ENCODE measurements around the gene RANBP3L.

RANBP3L gene

GRCh38 chr5:36244076-36244475, 57.6 kb downstream of the RANBP3L start:
- in situ Hi-C loops (cut with MboI; ENCODE audit: low sequenced_read_pairs), result no loop called here

- in situ Hi-C loops (cut with MboI; ENCODE audit: low sequenced_read_pairs), result no loop called here
Observed at GRCh38 chr5:36243653-36244052, 58.0 kb downstream of the RANBP3L start.

- in situ Hi-C loops (cut with MboI; ENCODE audit: low sequenced_read_pairs), result no loop called here
Observed at GRCh38 chr5:36242534-36243485, 58.9 kb downstream of the RANBP3L start.

- in situ Hi-C loops (cut with MboI; ENCODE audit: low sequenced_read_pairs), result no loop called here
Observed at GRCh38 chr5:36241631-36242533, 59.8 kb downstream of the RANBP3L start, which contains the start of gene NADK2. TSS of gene NADK2 (minus strand) at chr5:36241925. CDS start at chr5:36241798, 127 bp downstream.

GRCh38 chr5:36240779-36241630, 60.7 kb downstream of the RANBP3L start:
- in situ Hi-C loops (cut with MboI; ENCODE audit: low sequenced_read_pairs), result no loop called here

- in situ Hi-C loops (cut with MboI; ENCODE audit: low sequenced_read_pairs), result no loop called here
Observed at GRCh38 chr5:36239370-36240293, 62.1 kb downstream of the RANBP3L start.

GRCh38 chr5:36238502-36239295, 63.0 kb downstream of the RANBP3L start:
- in situ Hi-C loops (cut with MboI; ENCODE audit: low sequenced_read_pairs), result no loop called here

- in situ Hi-C loops (cut with MboI; ENCODE audit: low sequenced_read_pairs), result no loop called here
Observed at GRCh38 chr5:36237751-36238150, 64.0 kb downstream of the RANBP3L start.

GRCh38 chr5:36236801-36237200, 64.9 kb downstream of the RANBP3L start:
- in situ Hi-C loops (cut with MboI; ENCODE audit: low sequenced_read_pairs), result no loop called here

- in situ Hi-C loops (cut with MboI; ENCODE audit: low sequenced_read_pairs), result no loop called here
Observed at GRCh38 chr5:36232533-36232932, 69.2 kb downstream of the RANBP3L start.

GRCh38 chr5:36230151-36230790, 71.4 kb downstream of the RANBP3L start:
- in situ Hi-C loops (cut with MboI; ENCODE audit: low sequenced_read_pairs), result no loop called here

DNA sequence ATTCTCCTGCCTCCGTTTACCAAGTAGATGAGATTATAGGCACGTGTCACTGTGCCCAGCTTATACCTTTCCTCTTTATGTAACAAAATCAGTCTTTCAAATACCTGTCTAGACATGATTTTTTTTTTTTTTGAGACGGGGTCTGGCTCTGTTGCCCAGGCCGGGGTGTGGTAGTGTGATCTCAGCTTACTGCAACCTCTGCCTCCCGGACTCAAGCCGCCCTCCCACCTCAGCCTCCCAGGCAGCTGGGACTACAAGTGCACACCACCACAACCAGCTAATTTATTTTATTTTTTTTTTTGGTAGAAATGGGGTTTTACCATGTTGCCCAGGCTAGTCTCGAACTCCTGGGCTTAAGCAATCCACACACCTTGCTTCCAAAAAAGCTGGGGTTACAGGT, 73.2 kb downstream of the RANBP3L start:
- in situ Hi-C loops (cut with MboI; ENCODE audit: low sequenced_read_pairs), result no loop called here

GRCh38 chr5:36227046-36227445, 74.7 kb downstream of the RANBP3L start:
- in situ Hi-C loops (cut with MboI; ENCODE audit: low sequenced_read_pairs), result no loop called here

GRCh38 chr5:36222620-36223019, 79.1 kb downstream of the RANBP3L start:
- in situ Hi-C loops (cut with MboI; ENCODE audit: low sequenced_read_pairs), result no loop called here

DNA sequence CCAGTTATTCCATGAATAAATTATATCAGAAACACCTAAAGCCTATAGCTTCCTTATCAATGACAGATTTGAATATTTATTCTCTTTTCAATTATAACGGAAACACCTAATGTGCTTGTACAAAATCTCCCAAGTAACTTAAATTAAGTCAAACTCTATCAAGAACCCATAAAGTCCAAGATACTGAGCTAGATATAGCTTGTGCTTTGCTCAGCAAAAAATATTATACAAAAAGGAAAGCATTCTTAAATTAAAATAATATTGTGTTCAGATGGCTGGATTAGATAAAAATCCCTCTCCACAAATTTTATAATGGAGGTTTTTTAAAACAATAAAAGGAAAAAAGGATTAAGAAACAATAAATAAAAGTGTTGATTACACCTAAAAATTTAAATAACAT, 83.7 kb downstream of the RANBP3L start:
- in situ Hi-C loops (cut with MboI; ENCODE audit: low sequenced_read_pairs), result no loop called here

DNA sequence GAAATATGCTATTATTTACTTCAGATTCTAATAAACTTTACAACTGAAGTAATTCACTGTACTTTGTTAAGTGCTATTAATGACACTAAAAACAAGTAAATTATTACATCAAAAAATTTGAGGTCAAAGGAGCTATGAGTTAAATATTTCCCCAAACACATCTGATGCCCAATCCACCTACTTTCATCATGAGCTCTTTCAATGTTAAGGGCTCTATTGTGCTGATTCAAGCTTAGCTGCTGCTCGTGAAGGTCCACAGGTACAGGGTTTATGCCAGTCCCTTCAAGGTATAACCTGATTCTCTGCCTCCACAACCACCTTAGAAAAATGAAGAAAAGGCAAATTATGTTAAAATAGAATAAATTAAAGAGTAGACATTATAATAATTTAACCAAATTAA, 84.1 kb downstream of the RANBP3L start:
- in situ Hi-C loops (cut with MboI; ENCODE audit: low sequenced_read_pairs), result no loop called here

- in situ Hi-C loops (cut with MboI; ENCODE audit: low sequenced_read_pairs), result no loop called here
Observed at GRCh38 chr5:36215910-36216309, 85.8 kb downstream of the RANBP3L start.

GRCh38 chr5:36214436-36214835, 87.3 kb downstream of the RANBP3L start:
- in situ Hi-C loops (cut with MboI; ENCODE audit: low sequenced_read_pairs), result no loop called here

Measured in hTERT RPE-1 (cell line).